Endothelial cell (in vitro differentiated cells): ENCODE measurements around the gene JOSD1. TPM values are rescaled to one million over a fixed set of nuclear protein-coding genes. Genes with fewer than 3 reads are reported as not detected.

ENCODE experiments used
- DNase-seq: peaks from one replicate; pipeline ENCODE4 v3.0.0; 2021; ENCODE audit warnings: low spot score
- H3K27ac Mint-ChIP-seq: one replicate; pipeline ENCODE4 v1.8.0; 2021; ENCODE audit warnings: mixed read lengths, inconsistent platforms; ENCODE audit not compliant: unreplicated experiment
- H3K27me3 Mint-ChIP-seq: one replicate; pipeline ENCODE4 v1.8.0; 2021; ENCODE audit warnings: mild to moderate bottlenecking, moderate library complexity, mixed read lengths, inconsistent platforms; ENCODE audit not compliant: unreplicated experiment
- H3K36me3 Mint-ChIP-seq: one replicate; pipeline ENCODE4 v1.8.0; 2021; ENCODE audit warnings: mild to moderate bottlenecking, low read depth, mixed read lengths, inconsistent platforms; ENCODE audit not compliant: unreplicated experiment
- H3K4me1 Mint-ChIP-seq: one replicate; pipeline ENCODE4 v1.8.0; 2021; ENCODE audit warnings: mild to moderate bottlenecking, mixed read lengths, inconsistent platforms; ENCODE audit not compliant: unreplicated experiment
- H3K4me3 Mint-ChIP-seq: one replicate; pipeline ENCODE4 v1.8.0; 2021; ENCODE audit warnings: mild to moderate bottlenecking, mixed read lengths, inconsistent platforms; ENCODE audit not compliant: unreplicated experiment
- H3K9me3 Mint-ChIP-seq: one replicate; pipeline ENCODE4 v1.8.0; 2021; ENCODE audit warnings: mixed read lengths, inconsistent platforms; ENCODE audit not compliant: unreplicated experiment
- total RNA-seq: library from RNA; stranded (reverse); fragmentation: NEBNext Ultra II Directional; extraction: Animal tissue kit (Norgen Biotek cat#: 25700); gene quantifications from one replicate; pipeline ENCODE4 v1.2.1, GENCODE V29; 2021; ENCODE audit not compliant: unreplicated experiment
- TF ChIP-seq, protein P1 (sequence below): fragments of 200-600 bp; sonication (generic); IDR thresholded peaks from one replicate; pipeline ENCODE4 v1.5.0; 2021; ENCODE audit warnings: antibody characterized with exemption; ENCODE audit not compliant: unreplicated experiment

The JOSD1 gene
- total RNA-seq, 1 donor from 2014 or later, result 49.6 TPM

DNA sequence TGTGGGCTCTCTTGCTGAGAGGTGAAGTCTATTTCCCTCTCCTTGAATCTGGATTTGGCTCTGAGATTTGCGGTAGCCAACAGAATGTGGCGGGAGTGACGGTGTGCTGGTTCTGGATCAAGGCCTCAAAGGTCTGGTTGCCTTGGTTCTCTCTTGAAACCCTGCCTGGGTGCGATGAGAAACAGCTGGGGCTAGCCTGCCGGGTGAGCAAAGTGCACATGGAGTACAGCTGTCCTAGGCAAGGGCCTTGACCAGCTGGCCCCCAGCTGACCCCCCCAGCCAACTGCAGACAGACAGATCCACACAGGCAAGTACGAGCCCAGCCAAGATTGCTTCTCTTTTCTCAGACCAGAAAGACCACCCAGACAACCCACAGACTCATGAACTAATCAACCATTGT lies 44.2 kb upstream of the JOSD1 start:
- Mint-ChIP-seq H3K4me3 (peak overlapping the region; percentile 57), H3K9me3 (no peaks in the 10 kb centered on the region), H3K27me3 (peaks cover 4% of the 10 kb centered on the region), H3K27ac (peak overlapping the region; percentile 30), H3K4me1 (no peaks in the 10 kb centered on the region), H3K36me3 (peaks cover 34% of the 10 kb centered on the region)
- DNase-seq, result no peak
- TF ChIP-seq, protein P1, sequence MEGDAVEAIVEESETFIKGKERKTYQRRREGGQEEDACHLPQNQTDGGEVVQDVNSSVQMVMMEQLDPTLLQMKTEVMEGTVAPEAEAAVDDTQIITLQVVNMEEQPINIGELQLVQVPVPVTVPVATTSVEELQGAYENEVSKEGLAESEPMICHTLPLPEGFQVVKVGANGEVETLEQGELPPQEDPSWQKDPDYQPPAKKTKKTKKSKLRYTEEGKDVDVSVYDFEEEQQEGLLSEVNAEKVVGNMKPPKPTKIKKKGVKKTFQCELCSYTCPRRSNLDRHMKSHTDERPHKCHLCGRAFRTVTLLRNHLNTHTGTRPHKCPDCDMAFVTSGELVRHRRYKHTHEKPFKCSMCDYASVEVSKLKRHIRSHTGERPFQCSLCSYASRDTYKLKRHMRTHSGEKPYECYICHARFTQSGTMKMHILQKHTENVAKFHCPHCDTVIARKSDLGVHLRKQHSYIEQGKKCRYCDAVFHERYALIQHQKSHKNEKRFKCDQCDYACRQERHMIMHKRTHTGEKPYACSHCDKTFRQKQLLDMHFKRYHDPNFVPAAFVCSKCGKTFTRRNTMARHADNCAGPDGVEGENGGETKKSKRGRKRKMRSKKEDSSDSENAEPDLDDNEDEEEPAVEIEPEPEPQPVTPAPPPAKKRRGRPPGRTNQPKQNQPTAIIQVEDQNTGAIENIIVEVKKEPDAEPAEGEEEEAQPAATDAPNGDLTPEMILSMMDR, result no peak

DNA sequence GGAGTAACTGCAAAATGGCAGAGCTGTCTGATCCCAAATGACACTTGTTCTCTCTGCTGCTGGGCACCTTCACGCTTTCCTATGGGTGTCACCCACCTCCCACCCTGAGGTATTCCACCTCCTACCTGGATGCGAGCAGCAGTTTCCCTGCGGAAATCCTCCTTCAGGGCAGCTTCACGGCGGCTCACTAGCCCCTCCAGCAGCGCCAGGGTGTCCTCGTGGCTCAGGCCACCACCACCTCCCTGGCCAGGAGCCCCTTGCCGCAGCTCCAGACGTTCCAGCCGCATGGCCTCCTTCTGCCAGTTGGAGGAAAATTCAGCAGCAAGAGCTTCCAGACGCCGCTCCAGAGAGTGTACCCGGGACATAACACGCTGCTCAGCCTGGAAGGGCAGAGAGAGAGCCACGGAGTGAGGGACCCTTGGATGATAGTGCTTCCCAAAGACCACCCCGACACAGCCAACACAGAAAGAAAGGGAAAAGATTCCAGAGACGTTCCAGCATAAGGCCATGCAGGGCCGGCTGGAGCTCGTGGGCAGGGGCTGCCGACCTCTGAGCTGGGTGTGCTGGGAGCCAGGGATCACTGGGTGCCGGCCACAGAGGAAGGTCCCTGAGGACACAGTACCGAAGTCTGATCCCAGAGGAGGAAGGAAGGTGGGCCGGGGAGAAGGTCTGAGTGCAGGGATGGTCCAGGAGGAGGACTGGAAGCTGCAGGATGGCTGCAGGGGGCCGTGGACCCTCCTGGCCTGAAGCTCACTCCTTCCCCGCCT lies 41.6 kb upstream of the JOSD1 start:
- H3K36me3 Mint-ChIP-seq, result peaks cover 41% of the 10 kb centered on the region
- DNase-seq, result no peak
- TF ChIP-seq, protein P1, result no peak

DNA sequence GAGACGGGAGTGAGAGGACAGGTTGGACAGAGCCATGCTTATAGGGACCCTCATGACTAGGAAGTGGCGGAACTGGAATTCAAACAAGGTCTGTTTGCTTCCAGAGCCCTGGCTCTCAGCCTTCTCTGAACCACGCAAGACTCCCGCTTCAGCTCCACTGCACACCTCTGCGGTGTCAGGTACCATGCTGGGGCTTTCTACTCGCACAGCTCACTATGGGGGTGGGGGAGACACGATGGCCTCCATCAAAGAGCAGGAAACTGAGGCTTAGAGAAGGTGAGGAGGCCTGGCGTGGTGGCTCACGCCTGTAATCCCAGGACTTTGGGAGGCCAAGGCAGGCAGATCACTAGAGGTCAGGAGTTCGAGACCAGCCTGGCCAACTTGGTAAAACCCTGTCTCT lies 40.8 kb upstream of the JOSD1 start:
- Mint-ChIP-seq H3K4me3 (no peak overlapping the region), H3K36me3 (peaks cover 46% of the 10 kb centered on the region), H3K27ac (no peak overlapping the region), H3K9me3 (no peaks in the 10 kb centered on the region), H3K4me1 (peaks cover 14% of the 10 kb centered on the region), H3K27me3 (peaks cover 4% of the 10 kb centered on the region)
- DNase-seq, result no peak
- TF ChIP-seq, protein P1, result no peak

More for the DNA sequence above, 41.6 kb upstream of the JOSD1 start:
- H3K9me3 Mint-ChIP-seq, result no peaks in the 10 kb centered on the region
- no peak overlapping the region for H3K27ac Mint-ChIP-seq
- H3K4me3 Mint-ChIP-seq, result no peak overlapping the region
- peaks cover 4% of the 10 kb centered on the region for H3K27me3 Mint-ChIP-seq
- H3K4me1 Mint-ChIP-seq, result peaks cover 6% of the 10 kb centered on the region

DNA sequence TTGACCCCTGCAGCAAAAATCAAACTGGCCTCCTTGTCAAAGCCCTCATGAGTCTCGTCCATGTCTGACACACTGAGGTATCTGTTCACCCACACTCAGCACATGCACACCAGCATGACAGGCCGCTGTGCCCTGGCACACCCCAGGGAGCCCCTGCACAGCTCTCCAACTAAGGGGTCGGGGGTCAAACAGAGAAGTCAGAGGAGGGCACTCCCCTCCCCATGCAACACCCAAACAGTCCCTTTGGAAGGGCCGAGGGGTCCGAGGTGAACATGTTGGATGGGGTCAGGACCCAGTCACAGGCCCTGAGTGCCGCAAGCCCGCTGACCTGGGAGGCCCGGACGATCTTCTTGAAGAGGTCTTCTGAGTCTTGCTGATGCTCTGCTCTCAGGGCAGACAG lies 40.4 kb upstream of the JOSD1 start:
- TF ChIP-seq, protein P1, result no peak

DNA sequence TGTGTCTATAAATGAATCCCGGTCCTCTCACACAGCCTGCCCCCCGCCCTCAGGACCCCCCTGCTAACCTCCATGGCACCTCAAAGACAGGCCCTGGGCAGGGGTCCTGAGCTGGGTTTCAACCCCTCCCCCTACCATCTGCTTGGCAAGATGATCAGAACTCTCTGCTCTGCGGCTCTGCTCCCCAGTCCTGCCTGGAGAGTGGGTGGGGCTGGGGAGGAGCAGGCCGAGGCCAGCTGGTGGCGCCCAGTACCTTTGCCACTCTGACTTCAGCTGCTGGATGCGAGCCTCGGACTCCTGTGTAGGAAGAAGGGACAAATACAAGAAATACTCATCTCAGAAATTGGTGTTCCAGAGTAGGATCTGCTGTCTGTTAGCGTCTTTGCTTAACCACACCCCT lies 40.0 kb upstream of the JOSD1 start:
- Mint-ChIP-seq H3K4me1 (peaks cover 14% of the 10 kb centered on the region), H3K27me3 (peaks cover 4% of the 10 kb centered on the region), H3K9me3 (no peaks in the 10 kb centered on the region), H3K27ac (peak overlapping the region; percentile 24), H3K36me3 (peaks cover 46% of the 10 kb centered on the region), H3K4me3 (no peak overlapping the region)
- DNase-seq, result no peak
- TF ChIP-seq, protein P1, result no peak

More for the DNA sequence above, 40.4 kb upstream of the JOSD1 start:
- Mint-ChIP-seq H3K9me3 (no peaks in the 10 kb centered on the region), H3K4me3 (no peak overlapping the region), H3K4me1 (peaks cover 14% of the 10 kb centered on the region), H3K27ac (peak overlapping the region; percentile 24), H3K36me3 (peaks cover 49% of the 10 kb centered on the region), H3K27me3 (peaks cover 4% of the 10 kb centered on the region)
- DNase-seq, result no peak
